HL-60 (cell line): ENCODE measurements around the gene PRDM11.
"Not testable (repeated sequence)": the region's sequence is repeated elsewhere in the genome, so short reads cannot be mapped to it uniquely, and the experiment has no call there.

Source experiments
- DNase-seq, 2 experiments: peaks; one replicate each; pipeline ENCODE4 v3.0.0-alpha.2; 2010 to 2020; ENCODE audit warnings: low read depth in 1 of 2, low spot score in 1 of 2
- H3K27ac ChIP-seq: fragments of 250-450 bp; sonication (Bioruptor Pico); replicated peaks from 2 replicates; pipeline ENCODE4 v1.5.1; 2020; ENCODE audit warnings: mild to moderate bottlenecking, moderate library complexity
- H3K27me3 ChIP-seq: fragments of 250-450 bp; sonication (Bioruptor Pico); 2 replicates; pipeline ENCODE4 v1.5.1; 2021; ENCODE audit warnings: mild to moderate bottlenecking, moderate library complexity; ENCODE audit not compliant: insufficient read depth, poor library complexity, severe bottlenecking
- H3K4me3 ChIP-seq: replicated peaks from 2 replicates; pipeline ENCODE4 v1.5.1; 2011; ENCODE audit warnings: mild to moderate bottlenecking, control low read depth, low read length; ENCODE audit not compliant: insufficient read depth
- GABPA ChIP-seq: IDR thresholded peaks from 2 replicates; pipeline ENCODE4 v1.6.1; 2012; ENCODE audit warnings: low read depth
- POLR2AphosphoS5 ChIP-seq: IDR thresholded peaks from 2 replicates; pipeline ENCODE4 v1.6.1; 2012; ENCODE audit warnings: low read depth
- SPI1 ChIP-seq: IDR thresholded peaks from 2 replicates; pipeline ENCODE4 v1.6.1; 2012; ENCODE audit warnings: low read depth, mild to moderate bottlenecking, borderline replicate concordance
- TF ChIP-seq, protein P1 (sequence below): IDR thresholded peaks from one replicate; pipeline ENCODE4 v1.5.1; 2011; ENCODE audit warnings: low read length, control low read depth, inconsistent platforms; ENCODE audit not compliant: insufficient read depth
- TF ChIP-seq, protein P2 (sequence below): IDR thresholded peaks from 2 replicates; pipeline ENCODE4 v1.6.1; 2012; ENCODE audit warnings: low read depth; ENCODE audit not compliant: insufficient replicate concordance

PRDM11 gene

DNA sequence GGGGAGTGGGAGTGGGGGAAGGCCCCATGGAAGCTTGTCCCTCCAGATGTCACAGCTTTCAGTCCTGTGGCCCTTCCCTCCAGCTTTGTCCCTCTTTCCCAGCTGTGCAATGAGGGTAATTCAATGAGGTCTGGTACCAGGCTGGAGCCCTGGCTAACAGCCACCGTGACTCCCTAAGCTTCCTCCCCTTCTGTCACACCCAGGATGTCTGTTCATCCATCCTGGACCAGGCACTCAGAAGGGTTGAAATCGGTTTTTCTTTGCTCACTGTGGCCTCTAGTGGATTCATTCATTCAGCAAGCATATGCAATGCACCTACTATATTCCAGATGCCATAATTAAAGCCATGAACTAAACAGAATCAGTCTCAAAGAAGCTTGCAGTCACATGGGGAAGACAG lies 101.0 kb downstream of the PRDM11 start:
- H3K27ac ChIP-seq: no peak overlapping the region
- no peak overlapping the region for H3K4me3 ChIP-seq
- DNase-seq: no peak
- H3K27me3 ChIP-seq: peaks cover 2% of the 10 kb centered on the region
- no peak for TF ChIP-seq POLR2AphosphoS5
- TF ChIP-seq, protein P1, sequence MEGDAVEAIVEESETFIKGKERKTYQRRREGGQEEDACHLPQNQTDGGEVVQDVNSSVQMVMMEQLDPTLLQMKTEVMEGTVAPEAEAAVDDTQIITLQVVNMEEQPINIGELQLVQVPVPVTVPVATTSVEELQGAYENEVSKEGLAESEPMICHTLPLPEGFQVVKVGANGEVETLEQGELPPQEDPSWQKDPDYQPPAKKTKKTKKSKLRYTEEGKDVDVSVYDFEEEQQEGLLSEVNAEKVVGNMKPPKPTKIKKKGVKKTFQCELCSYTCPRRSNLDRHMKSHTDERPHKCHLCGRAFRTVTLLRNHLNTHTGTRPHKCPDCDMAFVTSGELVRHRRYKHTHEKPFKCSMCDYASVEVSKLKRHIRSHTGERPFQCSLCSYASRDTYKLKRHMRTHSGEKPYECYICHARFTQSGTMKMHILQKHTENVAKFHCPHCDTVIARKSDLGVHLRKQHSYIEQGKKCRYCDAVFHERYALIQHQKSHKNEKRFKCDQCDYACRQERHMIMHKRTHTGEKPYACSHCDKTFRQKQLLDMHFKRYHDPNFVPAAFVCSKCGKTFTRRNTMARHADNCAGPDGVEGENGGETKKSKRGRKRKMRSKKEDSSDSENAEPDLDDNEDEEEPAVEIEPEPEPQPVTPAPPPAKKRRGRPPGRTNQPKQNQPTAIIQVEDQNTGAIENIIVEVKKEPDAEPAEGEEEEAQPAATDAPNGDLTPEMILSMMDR: no peak
- TF ChIP-seq SPI1: no peak
- TF ChIP-seq, protein P2, sequence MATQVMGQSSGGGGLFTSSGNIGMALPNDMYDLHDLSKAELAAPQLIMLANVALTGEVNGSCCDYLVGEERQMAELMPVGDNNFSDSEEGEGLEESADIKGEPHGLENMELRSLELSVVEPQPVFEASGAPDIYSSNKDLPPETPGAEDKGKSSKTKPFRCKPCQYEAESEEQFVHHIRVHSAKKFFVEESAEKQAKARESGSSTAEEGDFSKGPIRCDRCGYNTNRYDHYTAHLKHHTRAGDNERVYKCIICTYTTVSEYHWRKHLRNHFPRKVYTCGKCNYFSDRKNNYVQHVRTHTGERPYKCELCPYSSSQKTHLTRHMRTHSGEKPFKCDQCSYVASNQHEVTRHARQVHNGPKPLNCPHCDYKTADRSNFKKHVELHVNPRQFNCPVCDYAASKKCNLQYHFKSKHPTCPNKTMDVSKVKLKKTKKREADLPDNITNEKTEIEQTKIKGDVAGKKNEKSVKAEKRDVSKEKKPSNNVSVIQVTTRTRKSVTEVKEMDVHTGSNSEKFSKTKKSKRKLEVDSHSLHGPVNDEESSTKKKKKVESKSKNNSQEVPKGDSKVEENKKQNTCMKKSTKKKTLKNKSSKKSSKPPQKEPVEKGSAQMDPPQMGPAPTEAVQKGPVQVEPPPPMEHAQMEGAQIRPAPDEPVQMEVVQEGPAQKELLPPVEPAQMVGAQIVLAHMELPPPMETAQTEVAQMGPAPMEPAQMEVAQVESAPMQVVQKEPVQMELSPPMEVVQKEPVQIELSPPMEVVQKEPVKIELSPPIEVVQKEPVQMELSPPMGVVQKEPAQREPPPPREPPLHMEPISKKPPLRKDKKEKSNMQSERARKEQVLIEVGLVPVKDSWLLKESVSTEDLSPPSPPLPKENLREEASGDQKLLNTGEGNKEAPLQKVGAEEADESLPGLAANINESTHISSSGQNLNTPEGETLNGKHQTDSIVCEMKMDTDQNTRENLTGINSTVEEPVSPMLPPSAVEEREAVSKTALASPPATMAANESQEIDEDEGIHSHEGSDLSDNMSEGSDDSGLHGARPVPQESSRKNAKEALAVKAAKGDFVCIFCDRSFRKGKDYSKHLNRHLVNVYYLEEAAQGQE: no peak
- TF ChIP-seq GABPA: no peak

DNA sequence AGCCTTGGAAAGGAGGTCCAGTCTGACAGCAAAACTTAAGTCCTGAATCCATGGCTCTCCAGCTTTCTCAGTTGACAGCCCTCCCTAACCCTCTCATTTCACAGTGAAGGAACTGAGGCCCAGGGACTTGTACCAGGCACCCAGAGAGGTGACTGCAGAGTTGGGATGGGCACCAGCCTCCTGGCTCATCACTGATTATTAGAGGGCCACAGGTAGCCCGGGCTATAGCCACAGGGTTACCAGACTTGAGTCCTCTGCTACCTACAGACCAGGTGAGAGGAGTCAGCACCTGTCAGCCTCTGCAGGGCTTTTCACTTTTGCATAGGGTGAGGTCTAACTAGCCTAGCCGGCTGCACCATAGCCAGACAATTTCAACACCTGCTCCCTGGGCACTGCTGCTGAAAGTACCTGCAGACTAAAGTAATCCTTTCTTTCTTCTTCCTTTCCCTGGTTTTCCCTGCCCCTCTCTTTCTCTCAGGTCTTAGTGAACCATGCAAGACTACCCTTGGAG lies 102.1 kb downstream of the PRDM11 start:
- peaks cover 2% of the 10 kb centered on the region for H3K27me3 ChIP-seq
- TF ChIP-seq, protein P1: no peak
- no peak for TF ChIP-seq GABPA
- no peak for TF ChIP-seq POLR2AphosphoS5
- no peak for TF ChIP-seq SPI1
- TF ChIP-seq, protein P2: no peak
- no peak overlapping the region for H3K27ac ChIP-seq
- H3K4me3 ChIP-seq: no peak overlapping the region
- DNase-seq: no peak

DNA sequence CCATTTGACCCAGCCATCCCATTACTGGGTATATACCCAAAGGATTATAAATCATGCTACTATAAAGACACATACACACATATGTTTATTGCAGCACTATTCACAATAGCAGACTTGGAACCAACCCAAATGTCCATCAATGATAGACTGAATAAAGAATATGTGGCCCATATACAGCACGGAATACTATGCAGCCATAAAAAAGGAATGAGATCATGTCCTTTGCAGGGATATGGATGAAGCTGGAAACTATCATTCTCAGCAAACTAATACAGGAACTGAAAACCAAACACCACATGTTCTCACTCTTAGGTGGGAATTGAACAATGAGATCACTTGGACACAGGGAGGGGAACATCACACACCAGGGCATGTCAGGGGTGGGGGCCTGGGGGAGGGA lies 102.9 kb downstream of the PRDM11 start:
- DNase-seq, H3K27ac ChIP-seq, H3K4me3 ChIP-seq, H3K27me3 ChIP-seq: not testable (repeated sequence)

DNA sequence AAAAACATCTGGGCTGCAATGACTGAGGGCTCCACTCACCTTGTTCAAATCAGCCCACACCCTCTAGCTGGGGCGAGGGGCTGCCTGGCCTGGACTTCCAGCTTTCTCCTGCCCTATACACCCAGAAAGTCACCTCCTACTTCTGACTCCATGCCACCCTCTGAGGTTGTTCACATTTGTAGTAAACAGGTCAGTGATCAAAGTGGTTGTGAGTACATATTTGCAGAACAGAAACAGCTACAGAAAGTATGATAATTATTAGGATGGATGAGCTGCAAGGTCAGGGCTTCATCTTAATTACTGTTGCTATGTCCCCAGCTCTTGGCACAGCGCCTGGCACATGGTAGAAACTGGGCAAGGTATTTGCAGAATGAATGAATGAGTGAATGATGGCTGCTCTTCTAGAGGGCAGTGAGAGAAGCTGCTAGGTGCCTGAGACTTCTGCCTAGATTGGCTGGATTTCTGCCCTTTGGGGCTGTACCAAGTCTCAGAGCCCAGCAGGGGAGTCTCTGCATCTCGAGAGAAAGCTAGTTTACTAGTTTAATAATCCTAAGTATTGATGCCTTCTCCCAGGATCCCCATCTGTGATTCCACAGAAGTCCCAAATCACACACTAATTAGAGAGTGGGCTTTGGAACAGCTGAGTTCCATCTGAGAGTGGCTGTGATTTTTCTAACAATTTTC lies 103.7 kb downstream of the PRDM11 start:
- no peak overlapping the region for H3K4me3 ChIP-seq
- no peak overlapping the region for H3K27ac ChIP-seq
- TF ChIP-seq GABPA (no peak), SPI1 (no peak)
- no peaks in the 10 kb centered on the region for H3K27me3 ChIP-seq
- DNase-seq: no peak
